NCI-H2196 treated with DMSO at 0.1 percent for 48 hours (cell line): ENCODE data around the gene CAPZA1.

Source experiments
- DNase-seq: peaks from one replicate; lab custom pipeline; 2025; ENCODE audit not compliant: unreplicated experiment; lab: John Stamatoyannopoulos, UW

Gene CAPZA1

DNA sequence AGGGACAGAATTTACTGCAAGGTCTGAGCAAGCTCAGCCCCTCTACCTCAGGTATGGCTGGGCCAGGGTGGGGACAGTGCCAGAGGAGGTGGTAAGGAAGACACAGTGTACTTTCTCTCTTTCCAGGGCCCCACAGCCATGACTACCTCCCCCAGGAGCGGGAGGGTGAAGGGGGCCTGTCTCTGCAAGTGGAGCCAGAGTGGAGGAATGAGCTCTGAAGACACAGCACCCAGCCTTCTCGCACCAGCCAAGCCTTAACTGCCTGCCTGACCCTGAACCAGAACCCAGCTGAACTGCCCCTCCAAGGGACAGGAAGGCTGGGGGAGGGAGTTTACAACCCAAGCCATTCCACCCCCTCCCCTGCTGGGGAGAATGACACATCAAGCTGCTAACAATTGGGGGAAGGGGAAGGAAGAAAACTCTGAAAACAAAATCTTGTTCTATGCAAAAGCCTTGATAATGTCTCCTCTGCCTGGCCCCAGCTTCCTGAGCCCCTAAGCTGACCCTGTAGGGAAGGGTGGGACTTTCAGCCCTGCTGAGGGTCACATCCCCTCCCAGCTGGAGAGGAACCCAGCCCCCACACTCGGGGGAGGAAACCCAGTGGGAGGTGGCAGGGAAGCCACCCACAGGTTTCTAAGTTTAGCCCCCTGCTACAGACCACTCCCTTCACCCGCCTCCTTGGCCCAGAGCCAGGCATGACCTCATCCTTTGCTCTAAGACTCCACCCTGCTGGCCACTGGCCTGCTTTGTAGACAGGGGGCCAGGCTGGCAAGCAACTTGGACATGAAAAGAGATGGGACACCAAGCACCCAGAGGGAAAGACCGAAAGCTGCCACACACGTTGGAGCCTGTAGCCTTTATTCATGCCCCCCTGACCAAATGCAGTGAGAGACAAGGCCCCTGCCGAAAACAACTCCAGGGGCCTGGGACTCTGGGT lies 80.9 kb downstream of the CAPZA1 start:
- DNase-seq = peak; percentile 61

DNA sequence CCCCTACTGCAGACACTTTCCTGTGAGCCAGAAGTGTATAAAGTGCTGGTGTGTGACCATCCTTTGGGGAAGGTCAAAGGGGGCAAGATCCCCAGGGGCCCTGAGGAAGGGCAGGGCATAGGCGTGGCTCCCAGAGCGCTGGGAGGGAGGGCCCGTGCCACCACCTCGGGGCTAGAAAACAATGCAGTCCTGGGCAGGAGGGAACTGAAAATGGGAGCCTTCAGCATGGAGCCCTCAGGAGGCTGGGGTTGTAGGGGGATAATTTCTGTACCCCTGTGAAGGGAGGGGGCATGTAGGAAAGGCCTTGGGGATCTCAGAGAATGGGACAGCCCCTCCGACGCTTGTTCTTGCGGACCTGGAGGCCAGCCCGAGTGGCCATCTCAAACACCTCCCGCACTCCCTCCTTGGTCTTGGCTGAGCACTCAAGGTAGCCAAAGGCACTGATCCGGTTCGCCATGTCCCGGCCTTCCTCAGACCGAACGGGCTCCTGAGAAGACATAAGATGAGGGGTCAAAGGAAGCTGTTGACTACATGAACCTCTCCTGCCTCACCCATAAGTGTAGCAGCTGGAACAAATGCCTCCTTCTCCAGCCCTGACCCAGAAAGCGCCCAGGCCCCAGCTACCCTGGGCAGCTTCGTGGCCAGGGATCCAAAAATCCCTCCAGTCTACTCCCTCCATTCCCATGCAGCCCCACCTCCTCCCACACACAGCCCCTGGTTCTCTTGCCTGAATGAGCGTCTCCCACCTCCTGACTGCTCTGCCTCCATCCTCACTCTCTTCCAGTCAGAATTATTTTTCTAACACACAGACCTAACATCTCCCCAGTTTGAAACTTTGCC lies 81.8 kb downstream of the CAPZA1 start:
- no peak for DNase-seq

DNA sequence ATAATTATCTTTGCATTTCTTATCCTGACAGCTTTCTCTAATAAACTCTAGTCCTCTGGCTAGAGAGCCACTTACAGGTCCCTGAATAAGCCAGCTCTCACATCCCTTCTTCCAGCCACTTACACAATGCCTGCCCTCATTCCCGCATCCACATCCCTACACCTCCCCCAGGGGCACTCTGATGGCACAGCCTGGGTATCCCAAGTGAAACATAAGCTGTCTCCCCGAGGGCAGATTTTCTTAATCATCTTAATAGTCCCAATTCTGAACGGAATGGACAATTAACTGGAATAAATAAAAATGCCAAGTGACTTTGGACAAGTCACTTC lies 82.4 kb downstream of the CAPZA1 start:
- DNase-seq = no peak

DNA sequence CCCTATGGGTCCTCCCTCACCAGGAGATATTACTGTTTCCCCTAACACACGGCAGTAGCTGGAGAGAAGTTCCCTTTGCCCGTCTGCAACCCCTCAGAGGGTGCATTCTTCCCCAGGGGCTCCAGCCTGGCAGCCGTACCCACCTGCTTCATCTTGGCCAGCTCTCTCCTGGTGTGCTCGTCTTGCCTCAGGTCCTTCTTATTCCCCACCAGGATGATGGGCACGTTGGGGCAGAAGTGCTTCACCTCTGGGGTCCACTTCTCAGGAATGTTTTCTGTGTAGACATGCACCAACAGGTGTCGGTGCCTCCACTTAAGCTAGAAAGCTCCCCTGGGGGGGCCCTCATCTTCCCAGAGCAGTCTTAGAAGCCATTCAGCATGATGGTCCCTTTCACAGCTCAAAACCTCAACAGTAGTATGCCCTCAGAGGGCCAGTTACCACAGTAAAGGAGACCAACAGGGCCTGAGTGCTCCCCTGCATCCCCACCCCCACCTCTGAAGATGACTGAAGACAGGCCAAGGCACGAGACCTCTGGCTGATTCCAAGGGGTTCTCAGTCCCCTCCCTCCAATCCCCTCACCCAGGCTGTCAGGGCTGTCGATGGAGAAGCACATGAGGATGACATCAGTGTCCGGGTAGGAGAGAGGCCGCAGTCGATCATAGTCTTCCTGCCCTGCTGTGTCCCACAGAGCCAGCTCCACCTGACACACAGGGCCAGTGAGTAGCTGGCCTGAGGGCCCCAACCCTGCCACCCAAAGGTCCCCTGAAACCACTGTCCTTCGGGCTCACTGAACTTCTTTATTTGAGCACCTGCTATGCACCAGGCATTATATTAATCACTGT lies 83.0 kb downstream of the CAPZA1 start:
- no peak for DNase-seq

DNA sequence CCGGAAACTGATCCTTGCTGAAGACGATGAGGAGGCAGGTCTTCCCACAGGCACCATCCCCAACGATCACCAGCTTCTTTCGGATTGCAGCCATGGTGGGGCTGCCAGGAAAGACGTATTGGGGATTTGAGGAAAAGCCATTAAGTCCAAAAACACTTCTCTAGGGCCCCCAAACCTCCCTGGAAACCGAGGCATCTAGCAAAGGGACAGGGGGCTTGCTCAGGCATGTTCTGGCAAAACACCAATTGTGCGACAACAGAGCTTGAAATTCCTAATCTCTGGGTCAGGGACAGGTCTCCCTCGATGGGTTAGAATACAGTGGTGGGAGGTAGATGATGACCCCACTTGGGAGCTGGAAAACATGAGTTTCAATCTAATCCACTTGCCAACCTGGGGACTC lies 84.1 kb downstream of the CAPZA1 start:
- no peak for DNase-seq

DNA sequence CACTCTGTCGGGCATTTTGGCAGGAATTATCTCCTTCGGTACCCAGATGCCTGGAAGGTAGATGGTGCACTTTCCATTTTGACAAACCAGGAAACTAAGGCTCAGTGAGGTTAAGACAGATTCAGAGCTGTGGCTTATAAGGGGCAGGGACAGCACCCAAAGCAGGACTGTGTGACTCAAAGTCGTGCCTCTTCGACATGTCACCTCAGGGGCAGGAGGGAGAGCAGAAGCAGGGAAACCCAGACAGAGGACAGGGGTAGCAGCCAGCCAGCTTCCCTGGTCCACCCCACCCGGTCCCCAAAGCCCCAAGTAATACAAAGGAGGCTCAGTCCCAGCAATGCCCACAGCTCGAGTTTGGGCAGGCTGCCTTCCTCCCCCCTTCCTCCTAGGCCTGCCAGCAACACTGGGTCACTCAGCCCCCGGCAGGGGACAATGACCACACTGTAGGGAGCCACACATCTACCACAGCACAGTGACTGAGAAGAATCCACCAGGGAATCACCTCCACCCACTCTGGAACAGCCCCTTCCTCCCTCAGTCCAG lies 84.8 kb downstream of the CAPZA1 start:
- no peak for DNase-seq

DNA sequence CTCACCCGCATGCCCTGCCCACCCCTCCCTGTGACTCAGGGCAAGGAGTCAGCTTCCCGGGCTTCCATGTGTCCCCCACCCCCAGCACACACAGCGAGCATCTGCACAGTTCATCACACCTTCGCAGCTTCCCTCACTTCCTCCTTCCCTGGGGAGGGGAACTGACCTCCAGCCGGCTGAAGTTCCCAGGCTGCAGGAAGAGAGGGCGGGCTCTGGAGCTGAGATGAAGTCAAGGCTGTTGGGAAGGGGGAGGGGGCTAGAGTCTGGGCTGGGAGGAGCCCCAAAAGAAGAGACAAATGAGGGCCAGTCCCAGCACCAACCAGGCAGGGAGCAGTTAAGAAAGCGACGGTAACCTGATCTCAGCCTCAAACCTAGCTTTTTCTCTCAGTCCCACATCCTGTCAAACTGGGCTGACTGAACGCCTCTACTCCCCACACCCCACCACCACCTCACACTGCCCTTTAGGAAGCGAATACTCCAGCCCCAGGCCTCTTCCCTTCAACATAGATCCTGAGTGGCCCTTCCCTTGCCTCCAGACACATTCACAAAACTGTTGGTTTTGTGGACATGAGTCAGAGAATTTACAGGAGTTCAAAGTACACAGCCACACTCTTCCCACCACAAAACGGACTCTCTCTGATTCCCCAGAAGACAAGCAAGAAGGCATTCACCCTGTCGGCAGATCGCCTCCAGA lies 85.4 kb downstream of the CAPZA1 start:
- DNase-seq = peak; percentile 80

DNA sequence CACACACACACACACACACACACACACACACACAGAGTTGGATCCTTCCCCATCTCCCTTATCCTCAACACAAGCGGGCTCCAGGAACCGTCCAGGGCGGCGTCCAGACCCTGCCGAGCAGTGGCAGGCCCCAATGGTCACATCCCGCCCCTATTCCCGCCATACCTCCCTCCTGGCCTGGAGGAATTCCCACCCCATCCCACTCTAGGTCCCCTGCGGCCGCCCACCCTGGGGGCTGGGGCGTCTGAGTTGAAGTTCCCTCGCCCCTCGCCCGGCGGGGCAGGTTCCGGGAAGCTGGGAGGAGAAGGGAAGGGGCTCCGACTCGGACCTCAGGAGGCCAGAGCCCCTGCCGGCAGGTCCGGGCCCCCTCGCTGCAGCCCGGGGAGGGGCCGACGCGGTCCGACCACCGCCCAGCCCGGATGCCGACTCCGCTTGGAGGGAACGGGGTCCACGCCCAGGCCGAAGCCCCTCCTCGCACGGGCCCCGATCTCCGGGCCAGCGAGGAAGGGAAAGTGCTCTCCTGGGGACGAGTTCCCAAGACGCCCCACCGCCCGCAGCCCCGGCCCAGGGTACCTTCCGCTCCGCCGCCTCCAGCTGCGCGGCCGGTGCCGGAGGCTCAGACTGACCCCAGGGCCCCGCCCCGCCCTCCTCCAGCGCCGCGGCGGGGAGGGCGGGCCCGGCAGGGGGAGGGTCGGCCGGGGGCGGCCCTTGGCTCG lies 87.0 kb downstream of the CAPZA1 start, which contains the start of gene RHOC:
Gene RHOC (minus strand): TSS at position 623 of the 716 bp plus-strand sequence. CDS start 3,328 bp downstream, outside the sequence.
- no peak for DNase-seq

DNA sequence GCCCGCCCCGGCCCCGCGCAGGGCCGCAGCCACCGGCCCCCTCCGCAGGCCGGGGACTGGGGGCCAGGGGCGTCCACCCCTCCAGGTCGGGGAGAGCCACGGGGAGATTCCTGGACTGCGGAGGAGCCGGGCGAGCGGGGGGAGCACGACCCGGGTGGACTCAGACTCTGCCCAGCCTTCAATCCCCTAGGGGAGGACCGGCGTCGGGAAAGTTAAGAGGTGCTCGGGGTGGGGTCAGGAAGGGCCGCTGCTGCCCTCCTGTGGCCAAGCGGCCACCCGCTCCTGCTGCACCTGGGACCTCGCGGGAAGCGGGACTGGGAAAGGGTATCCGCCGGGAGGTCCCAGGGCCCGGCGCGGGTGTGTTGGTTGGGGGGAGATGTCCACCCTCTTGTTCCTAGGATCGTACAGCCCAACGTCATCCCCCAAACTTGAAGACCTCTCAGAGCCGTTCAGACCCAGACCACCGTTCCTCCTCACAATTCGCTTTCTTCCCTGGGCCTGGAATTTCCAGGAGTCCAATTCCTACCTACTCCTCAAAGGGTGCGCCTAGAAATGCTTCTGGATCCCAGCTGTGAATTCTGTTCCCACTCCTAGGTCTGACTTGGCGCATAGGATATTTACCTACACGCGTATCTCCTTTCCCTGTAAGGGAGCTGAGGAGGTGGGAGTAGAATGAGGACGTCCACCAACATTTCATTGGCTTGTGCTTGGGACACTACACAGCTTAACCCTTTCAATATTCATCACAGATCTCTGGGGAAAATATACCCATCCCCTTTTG lies 87.8 kb downstream of the CAPZA1 start:
- peak; percentile 74 for DNase-seq

DNA sequence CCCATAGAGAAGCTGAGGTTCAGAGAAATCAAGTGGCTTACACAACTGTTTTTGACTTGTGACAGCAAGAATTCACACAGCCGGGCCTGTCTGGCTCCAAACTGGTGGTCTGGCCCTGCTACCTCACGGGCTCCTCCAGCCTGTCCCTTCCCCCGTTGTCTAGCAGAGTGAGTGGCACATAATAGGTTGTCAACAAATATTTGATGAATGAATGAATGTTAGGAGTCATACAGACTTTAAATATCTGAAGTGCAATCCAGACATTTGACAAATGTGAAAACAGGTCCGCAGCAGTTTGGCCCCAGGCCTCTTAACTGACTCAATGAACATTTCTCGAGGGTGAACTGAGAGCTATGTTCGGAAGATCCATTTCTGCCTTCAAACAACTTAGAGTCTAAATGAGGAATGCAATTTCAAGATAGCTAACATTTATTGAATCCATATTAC lies 88.4 kb downstream of the CAPZA1 start:
- DNase-seq = no peak

DNA sequence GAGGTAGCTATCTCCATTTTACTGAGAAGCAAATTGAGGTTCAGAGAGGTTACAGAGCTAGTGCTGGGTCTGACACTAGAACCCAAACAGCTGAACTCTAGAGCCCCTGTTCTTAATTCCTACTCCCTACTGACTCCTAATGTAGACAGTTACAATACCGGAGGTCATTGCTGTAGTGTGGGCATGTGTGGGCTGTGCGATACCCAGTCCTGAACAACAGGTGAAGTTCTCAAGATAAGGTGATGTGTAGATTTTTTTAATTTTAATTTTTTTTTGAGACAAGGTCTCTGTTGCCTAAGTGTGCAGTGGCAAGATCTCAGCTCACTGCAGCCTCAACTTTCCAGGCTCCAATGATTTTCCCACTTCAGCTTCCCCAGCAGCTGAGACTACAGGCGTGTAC lies 88.9 kb downstream of the CAPZA1 start:
- DNase-seq = no peak

DNA sequence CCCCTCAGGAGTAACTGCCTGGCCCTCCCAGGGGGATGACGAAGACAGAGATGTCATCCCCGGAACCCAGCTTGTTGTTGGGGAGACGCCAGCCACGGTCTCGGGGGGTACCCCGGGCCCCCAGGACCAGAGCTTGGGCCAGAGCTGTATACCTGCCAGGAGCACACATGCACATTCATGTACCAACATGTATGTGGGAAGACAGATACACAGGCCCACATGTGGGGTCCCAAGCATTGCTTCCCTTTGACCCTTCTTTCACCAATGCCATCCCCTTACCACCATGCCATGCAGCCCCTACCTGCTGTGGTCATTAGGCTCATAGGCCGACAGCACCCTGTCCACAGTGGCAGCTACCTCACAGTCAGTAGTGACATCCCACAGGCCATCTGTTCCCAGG lies 90.5 kb downstream of the CAPZA1 start:
- DNase-seq = no peak

DNA sequence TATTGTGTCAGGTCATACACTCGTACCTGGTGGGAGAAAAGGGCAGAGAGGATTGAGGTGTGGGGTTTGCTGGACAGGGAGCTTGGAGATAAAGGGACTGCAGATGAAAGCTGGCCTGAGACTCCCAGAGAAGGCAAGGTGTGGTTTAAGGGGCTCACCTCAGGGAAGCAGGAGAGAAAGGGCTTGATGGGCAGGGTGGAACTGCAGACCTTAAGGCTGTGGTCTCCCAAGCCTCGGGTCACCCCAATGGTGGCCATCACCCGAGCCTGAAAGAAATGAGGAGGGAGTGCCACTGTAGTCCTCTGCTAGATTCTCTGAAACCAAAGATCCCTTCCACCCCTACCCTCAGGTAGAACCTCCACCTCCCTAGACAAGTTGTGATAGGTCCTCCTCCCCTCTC lies 91.0 kb downstream of the CAPZA1 start:
- no peak for DNase-seq

DNA sequence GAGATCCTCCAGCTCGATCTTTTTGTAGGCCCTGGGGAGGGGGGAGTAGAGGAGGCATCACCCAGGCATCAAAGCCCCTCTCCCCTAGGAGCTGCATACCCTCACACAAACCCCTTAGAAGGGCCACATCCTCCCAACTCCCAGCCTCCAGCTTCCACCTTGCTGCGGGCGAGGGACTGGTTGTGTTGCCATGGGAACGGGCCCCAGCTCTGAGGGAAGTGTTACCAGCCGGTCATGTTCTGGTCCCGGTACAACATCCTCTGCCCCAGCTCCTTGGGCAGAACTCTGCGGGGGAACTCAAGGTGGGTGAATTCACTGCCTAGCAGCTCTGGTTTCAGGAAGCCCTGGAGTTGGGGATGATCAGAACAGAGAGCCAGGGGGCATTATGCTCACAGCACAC lies 91.4 kb downstream of the CAPZA1 start:
- DNase-seq = no peak

DNA sequence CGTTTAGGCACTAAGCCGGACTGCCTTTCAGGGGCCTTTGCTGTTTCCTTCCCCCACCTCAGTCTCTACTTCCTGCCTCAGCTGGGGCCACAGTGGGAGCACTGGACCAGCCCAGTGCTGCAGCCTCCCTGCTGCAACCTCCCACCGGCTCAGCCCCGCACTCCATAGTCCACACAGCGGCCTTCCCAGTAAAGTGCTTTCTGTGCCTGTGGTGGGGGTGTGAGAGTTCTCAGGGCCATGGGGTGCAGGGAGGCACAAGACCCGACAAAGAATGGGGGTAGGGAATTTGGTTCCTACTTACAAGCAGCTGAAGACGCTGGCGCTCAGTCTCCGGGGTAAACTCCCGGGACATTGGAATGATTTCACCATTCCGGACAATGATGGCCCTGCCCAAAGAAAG lies 92.0 kb downstream of the CAPZA1 start:
- no peak for DNase-seq

DNA sequence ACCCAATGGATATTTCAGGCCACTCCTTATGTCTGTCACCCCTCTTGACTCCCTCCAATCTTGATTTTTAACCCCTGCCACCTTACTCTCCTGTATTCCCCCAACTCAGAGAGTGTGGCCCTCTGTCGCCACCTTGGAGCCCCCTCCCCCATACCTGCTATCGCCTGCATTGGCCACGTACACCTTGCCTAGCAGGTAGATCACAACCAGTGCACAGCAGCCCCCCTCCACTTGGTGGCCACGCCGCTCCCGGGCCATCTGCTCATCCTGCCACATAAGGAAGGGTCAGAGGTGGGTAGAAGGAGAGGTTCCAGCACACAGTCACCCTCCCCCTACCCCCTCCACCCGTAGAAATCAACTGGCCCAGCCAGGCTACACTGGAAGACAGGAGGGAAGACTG lies 92.6 kb downstream of the CAPZA1 start:
- no peak for DNase-seq

DNA sequence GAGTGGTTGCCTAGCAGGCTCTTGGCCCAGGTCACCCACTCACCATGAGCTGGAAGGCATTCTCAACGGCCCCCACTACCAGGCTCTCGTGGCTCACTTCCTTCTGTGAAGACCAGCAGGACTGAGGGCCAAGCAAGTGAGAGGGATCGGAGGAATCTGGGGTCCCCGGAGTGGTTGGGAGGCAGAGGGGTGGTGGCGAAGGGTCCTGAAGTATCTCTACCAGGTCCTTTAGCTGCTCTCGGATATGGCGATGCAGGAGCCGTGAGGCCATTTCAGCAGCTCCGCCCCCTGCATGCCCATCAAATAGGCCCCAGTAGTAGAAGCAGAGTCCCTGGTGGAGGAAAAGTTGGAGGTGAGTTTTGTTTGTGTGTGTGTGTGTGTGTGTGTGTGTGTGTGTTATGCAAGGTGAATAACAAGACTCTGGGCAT lies 93.1 kb downstream of the CAPZA1 start:
- no peak for DNase-seq

DNA sequence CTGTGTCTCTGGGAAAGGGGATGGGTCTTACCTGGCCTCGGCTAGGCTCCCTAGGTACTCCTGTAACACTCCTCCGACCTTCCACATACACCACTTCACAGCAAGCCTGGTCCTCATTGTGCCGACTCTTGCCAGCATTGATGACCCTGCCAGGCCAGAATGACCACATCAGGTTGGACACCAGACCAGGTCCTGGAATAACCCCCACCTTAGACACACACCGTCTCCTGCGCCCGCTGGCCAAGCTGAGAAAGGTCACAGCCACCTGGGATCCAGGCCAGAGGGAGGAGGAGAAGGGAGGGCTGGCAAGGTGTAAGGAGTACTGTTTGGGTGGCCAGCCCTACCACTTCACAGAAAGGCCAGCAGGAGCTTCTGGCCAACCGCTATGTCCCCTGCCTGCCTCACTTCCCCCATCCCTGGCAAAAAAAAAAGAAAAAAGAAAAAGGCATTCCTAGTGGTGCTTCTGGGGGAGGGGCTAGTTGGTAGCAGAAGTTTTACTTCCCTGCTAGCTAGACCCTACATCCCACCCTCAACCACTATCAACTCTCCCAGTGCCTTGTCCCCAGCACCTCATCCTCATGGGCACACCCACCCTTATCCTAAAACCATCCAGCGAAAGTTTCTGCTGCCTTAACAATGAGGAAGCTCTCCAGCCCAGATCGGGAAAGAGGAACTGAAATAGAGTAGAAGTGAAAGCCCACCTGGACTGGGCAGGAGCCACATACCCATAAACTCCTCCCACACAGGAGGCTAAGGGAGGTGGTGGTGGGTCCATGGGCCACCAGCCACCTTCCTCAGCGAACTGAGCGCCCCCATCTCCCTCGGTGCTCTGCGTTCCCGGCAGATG lies 94.1 kb downstream of the CAPZA1 start:
- DNase-seq = peak; percentile 40
